ENCODE measurements around the gene ZNF316.

ZNF316 gene

DNA sequence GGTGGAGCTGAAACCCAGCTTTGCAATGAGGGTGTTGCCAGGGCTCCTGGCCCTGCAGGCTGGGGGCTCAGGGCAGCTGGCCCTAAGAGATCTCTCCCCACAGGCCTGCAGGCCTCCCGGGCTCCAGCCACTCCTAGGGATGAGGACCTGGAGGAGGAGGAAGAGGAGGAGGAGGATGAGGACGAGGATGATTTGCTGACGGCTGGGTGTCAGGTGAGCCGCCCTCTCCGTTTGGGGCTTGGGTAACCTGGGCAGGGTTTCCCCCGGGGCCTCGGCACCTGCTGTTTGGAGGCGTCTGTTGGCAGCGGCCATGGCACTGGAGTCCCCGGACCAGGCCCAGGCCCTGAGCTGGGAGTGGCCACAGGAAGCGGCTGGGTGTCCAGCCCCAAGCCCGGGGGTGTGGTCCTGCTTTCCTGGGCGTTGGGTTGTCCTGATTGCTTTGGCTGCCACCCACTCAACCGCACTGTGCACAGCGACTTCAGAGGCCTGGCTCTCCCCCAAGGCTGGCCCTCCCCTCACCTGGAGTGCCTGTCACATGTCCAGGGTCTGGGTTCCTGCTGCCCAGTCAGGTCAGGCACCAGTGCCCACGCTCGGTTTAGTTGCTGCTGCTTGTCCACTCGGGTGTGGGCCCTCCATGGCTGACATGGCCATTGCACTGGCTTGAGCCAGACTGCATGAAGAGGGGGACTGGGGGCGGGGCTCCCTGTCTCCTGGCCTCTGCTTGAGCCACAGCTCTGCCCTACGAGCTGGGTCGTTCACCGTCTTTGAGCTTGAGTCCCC, 5.9 kb downstream of the ZNF316 start:
- DNase-seq (ENCODE audit: extremely low read depth, low read depth): no peak
- no peak for TF ChIP-seq CTCF (IDR thresholded peaks at IDR 0.05; ENCODE audit: low read depth, low read length)

DNA sequence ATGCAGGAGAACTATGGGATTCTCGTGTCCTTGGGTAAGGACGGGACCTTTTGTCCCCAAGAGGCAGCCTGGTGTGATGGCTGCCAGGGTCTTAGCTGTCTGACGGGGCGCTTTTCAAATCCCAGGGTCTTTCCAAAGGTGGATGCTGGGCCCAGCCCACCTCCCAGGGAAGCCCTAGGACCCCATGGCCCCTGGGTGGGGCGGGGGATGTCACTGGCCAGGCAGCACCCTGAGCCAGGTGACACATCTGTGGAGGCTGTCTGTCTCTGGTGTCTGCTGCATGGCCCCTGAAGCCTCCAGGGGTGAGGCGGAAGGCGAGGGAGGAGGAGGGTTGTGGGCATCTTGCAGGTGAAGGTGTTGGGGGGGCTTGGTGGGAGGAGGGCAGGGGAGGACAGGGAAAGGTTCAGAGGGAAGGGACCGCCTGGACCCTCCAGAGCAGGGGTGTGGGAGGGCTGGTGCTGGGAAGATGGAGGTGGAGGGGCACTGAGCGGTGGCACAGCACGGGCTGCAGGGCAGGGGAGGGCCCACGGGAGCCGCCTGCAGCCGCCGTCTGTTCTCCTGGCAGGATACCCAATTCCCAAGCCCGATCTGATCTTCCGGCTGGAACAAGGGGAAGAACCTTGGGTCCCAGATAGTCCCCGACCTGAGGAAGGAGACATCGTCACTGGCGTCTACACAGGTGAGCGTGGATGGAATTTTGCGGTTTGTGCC, 7.0 kb downstream of the ZNF316 start:
- no peak for DNase-seq (ENCODE audit: extremely low read depth, low read depth)
- no peak for TF ChIP-seq CTCF (IDR thresholded peaks at IDR 0.05; ENCODE audit: low read depth, low read length)

- no peak for DNase-seq (ENCODE audit: extremely low read depth, low read depth)
- no peak for TF ChIP-seq CTCF (IDR thresholded peaks at IDR 0.05; ENCODE audit: low read depth, low read length)
Measured at GRCh38 chr7:6644728-6645127, 7.6 kb downstream of the ZNF316 start.

DNA sequence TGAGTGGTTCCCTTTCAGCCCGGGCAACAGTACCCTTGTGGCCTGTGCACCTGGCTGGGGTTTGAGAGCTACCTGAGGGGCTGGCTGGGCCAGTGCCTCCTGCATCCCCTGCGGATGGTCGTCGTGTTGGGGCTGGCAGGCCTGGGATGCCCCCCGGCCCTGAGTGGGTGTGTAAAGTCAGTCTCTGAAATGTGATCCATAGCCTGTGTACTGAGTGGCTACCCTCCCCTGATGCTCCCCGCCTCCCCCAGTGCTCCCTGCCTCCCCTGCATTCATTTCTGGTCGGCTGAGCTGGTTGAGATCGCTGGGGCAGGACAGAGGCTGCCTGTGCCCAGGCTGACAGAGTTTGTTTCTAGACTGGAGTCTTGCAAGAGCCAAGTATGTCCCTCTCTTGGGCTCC, 9.3 kb downstream of the ZNF316 start:
- TF ChIP-seq CTCF (IDR thresholded peaks at IDR 0.05; ENCODE audit: low read depth, low read length): no peak
- no peak for DNase-seq (ENCODE audit: extremely low read depth, low read depth)

GRCh38 chr7:6647080-6647479, 10.0 kb downstream of the ZNF316 start:
- no peak for DNase-seq (ENCODE audit: extremely low read depth, low read depth)

DNA sequence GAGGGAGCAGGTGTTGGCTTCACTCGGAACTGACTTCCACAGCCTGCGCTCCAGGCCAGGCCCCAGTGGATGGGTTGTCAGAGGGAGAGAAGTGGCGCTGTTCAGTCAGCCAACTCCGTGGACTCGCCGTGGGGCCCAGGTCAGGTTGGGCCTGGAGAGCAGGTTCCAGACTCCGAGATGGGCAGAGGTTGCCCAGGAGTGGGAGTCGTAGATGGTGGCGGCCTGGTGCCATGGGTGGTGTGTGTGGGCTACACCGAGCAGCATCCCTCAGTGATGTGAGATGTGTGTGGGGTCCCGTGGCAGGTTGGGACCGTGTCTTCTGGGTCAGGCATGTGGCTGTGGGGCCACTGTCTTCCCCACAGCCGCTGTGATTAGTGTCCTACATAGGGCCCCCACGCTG, 10.4 kb downstream of the ZNF316 start:
- no peak for TF ChIP-seq CTCF (IDR thresholded peaks at IDR 0.05; ENCODE audit: low read depth, low read length)
- no peak for DNase-seq (ENCODE audit: extremely low read depth, low read depth)

More at GRCh38 chr7:6647080-6647479, 10.0 kb downstream of the ZNF316 start:
- TF ChIP-seq CTCF (IDR thresholded peaks at IDR 0.05; ENCODE audit: low read depth, low read length): no peak

DNA sequence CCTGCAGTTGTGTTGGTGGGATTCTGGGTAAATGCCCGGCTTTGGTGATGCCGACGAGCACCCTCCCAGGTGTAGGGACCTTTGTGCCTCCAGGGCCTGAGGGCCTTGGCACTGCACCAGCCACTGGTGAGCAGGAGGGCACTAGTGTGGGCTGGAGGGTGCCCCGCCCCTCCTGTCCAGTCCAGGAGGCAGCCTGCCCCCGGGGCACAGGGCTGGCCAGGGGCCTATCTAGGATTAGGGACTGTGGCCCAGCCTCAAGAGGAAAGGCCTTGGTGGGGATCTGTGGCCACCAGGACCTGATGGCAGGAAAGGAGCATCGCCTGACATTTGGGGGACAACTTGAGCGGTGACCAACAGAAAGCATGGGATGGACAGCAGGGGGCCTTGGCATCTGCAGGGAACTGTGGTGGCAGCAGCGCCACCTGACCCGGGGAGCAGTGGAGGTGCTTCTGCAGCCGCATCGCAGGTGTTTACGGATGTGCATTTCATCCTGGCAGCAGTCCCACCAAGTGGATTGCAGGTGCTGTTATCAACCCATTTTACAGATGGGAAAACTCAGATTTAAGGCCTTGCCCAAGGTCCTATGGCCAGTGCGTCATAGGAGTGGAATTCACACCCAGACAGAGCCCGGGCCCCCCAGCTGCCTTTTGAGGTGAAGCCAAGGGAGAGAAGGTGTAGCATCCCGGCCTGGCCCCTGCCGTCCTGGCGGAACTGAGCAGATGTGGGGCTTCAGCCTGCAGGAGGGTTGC, 11.1 kb downstream of the ZNF316 start:
- no peak for TF ChIP-seq CTCF (IDR thresholded peaks at IDR 0.05; ENCODE audit: low read depth, low read length)
- DNase-seq (ENCODE audit: extremely low read depth, low read depth): no peak

Measured in AG09319 (cell line).